ENCODE data around the gene AATK.

DNA sequence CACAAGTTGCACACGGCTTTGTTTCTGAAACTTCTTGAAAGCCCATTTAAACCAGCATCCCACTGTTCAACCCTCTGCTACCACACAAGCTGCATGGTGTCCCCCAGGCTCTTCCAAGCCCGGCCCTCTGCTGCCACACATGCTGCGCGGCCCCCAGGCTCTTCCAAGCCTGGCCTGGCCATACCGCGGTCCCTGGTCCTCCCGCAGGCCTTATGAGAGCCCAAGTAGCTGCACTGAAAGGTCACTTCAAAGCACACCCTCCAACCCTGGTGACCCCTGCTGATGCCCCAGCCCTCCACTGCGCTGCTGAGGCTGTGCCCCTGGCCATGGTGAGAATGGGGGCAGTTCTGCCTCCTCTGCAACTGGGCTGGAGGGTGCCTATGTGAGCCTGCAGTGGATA lies 26.6 kb downstream of the AATK start:
- TF ChIP-seq TAF1 (IDR thresholded peaks at IDR 0.05; ENCODE audit: control insufficient read depth, extremely low read depth, insufficient read depth, low read length, severe bottlenecking) (no peak), EZH2 (IDR thresholded peaks at IDR 0.05; ENCODE audit: borderline replicate concordance, low read depth, low read length) (no peak)
- TF ChIP-seq, protein P1, sequence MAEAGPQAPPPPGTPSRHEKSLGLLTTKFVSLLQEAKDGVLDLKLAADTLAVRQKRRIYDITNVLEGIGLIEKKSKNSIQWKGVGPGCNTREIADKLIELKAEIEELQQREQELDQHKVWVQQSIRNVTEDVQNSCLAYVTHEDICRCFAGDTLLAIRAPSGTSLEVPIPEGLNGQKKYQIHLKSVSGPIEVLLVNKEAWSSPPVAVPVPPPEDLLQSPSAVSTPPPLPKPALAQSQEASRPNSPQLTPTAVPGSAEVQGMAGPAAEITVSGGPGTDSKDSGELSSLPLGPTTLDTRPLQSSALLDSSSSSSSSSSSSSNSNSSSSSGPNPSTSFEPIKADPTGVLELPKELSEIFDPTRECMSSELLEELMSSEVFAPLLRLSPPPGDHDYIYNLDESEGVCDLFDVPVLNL (CRISPR knock-in tag; IDR thresholded peaks at IDR 0.05; ENCODE audit: low read depth): no peak
